ENCODE measurements around the gene RRM1.
"Not testable (repeated sequence)": the region's sequence is repeated elsewhere in the genome, so short reads cannot be mapped to it uniquely, and the experiment has no call there.

DNA sequence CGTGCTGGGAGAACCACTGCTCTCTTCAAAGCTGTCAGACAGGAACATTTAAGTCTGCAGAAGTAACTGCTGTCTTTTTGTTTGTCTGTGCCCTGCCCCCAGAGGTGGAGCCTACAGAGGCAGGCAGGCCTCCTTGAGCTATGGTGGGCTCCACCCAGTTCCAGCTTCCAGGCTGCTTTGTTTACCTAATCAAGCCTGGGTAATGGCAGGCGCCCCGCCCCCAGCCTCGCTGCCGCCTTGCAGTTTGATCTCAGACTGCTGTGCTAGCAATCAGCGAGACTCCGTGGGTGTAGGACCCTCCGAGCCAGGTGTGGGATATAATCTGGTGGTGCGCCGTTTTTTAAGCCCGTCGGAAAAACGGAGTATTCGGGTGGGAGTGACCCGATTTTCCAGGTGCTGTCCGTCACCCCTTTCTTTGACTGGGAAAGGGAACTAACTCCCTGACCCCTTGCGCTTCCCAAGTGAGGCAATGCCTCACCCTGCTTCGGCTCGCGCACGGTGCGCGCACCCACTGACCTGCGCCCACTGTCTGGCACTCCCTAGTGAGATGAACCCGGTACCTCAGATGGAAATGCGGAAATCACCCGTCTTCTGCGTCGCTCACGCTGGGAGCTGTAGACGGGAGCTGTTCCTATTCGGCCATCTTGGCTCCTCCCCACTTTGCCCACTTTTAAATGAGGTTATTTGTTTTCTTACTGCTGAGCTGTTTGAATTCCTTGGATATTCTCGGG lies 81.2 kb downstream of the RRM1 start:
- not testable (repeated sequence) for TF ChIP-seq SP1 (IDR thresholded peaks at IDR 0.05); SP1 (CRISPR knock-in tag; IDR thresholded peaks at IDR 0.05); CEBPG (CRISPR knock-in tag; IDR thresholded peaks at IDR 0.05); NFE2L2 (IDR thresholded peaks at IDR 0.05; ENCODE audit: low read length); POLR2A (IDR thresholded peaks at IDR 0.05; ENCODE audit: insufficient read depth in 1 of 2, low read depth in 2 of 2, low read length in 2 of 2); YY1 (IDR thresholded peaks at IDR 0.05; ENCODE audit: insufficient read depth, insufficient replicate concordance, low read depth, low read length)
- TF ChIP-seq, protein P1, sequence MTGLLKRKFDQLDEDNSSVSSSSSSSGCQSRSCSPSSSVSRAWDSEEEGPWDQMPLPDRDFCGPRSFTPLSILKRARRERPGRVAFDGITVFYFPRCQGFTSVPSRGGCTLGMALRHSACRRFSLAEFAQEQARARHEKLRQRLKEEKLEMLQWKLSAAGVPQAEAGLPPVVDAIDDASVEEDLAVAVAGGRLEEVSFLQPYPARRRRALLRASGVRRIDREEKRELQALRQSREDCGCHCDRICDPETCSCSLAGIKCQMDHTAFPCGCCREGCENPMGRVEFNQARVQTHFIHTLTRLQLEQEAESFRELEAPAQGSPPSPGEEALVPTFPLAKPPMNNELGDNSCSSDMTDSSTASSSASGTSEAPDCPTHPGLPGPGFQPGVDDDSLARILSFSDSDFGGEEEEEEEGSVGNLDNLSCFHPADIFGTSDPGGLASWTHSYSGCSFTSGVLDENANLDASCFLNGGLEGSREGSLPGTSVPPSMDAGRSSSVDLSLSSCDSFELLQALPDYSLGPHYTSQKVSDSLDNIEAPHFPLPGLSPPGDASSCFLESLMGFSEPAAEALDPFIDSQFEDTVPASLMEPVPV (CRISPR knock-in tag; IDR thresholded peaks at IDR 0.05), result not testable (repeated sequence)
- TF ChIP-seq, protein P2, sequence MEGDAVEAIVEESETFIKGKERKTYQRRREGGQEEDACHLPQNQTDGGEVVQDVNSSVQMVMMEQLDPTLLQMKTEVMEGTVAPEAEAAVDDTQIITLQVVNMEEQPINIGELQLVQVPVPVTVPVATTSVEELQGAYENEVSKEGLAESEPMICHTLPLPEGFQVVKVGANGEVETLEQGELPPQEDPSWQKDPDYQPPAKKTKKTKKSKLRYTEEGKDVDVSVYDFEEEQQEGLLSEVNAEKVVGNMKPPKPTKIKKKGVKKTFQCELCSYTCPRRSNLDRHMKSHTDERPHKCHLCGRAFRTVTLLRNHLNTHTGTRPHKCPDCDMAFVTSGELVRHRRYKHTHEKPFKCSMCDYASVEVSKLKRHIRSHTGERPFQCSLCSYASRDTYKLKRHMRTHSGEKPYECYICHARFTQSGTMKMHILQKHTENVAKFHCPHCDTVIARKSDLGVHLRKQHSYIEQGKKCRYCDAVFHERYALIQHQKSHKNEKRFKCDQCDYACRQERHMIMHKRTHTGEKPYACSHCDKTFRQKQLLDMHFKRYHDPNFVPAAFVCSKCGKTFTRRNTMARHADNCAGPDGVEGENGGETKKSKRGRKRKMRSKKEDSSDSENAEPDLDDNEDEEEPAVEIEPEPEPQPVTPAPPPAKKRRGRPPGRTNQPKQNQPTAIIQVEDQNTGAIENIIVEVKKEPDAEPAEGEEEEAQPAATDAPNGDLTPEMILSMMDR (CRISPR knock-in tag; IDR thresholded peaks at IDR 0.05), result not testable (repeated sequence)

Data from HepG2 (cell line).